ENCODE data around the gene SEMA5B.
A peak's percentile ranks its signal among the peaks of the same experiment; 100 is the strongest.

The SEMA5B gene

GRCh38 chr3:122993124-122993978, 34.2 kb downstream of the SEMA5B start:
- no peak for DNase-seq (ENCODE audit: low read depth)

- no peak for DNase-seq (ENCODE audit: low read depth)
Observed at GRCh38 chr3:122992676-122993075, 34.9 kb downstream of the SEMA5B start.

- no peak for DNase-seq (ENCODE audit: low read depth)
Observed at GRCh38 chr3:122992133-122992532, 35.4 kb downstream of the SEMA5B start.

- DNase-seq (ENCODE audit: low read depth) = no peak
Observed at GRCh38 chr3:122991236-122991985, 36.2 kb downstream of the SEMA5B start.

GRCh38 chr3:122989856-122990575, 37.5 kb downstream of the SEMA5B start:
- DNase-seq (ENCODE audit: low read depth) = no peak

- no peak for DNase-seq (ENCODE audit: low read depth)
Observed at GRCh38 chr3:122988508-122988907, 39.1 kb downstream of the SEMA5B start.

- no peak for DNase-seq (ENCODE audit: low read depth)
Observed at GRCh38 chr3:122987736-122988319, 39.7 kb downstream of the SEMA5B start.

GRCh38 chr3:122987231-122987630, 40.3 kb downstream of the SEMA5B start:
- no peak for DNase-seq (ENCODE audit: low read depth)

GRCh38 chr3:122986693-122987179, 40.8 kb downstream of the SEMA5B start:
- no peak for DNase-seq (ENCODE audit: low read depth)

- DNase-seq (ENCODE audit: low read depth) = no peak
Observed at GRCh38 chr3:122985539-122985938, 42.0 kb downstream of the SEMA5B start.

- DNase-seq (ENCODE audit: low read depth) = no peak
Observed at GRCh38 chr3:122984650-122985049, 42.9 kb downstream of the SEMA5B start.

- no peak for DNase-seq (ENCODE audit: low read depth)
Observed at GRCh38 chr3:122984007-122984406, 43.6 kb downstream of the SEMA5B start.

- no peak for DNase-seq (ENCODE audit: low read depth)
Observed at GRCh38 chr3:122982216-122983185, 45.1 kb downstream of the SEMA5B start.

GRCh38 chr3:122979211-122979610, 48.4 kb downstream of the SEMA5B start:
- DNase-seq (ENCODE audit: low read depth) = no peak

GRCh38 chr3:122978569-122978968, 49.0 kb downstream of the SEMA5B start:
- no peak for DNase-seq (ENCODE audit: low read depth)

- peak; percentile 36 for DNase-seq (ENCODE audit: low read depth)
Observed at GRCh38 chr3:122977746-122978466, 49.7 kb downstream of the SEMA5B start.

- DNase-seq (ENCODE audit: low read depth) = no peak
Observed at GRCh38 chr3:122975924-122976293, 51.7 kb downstream of the SEMA5B start.

GRCh38 chr3:122975163-122975923, 52.2 kb downstream of the SEMA5B start:
- DNase-seq (ENCODE audit: low read depth) = no peak

- DNase-seq (ENCODE audit: low read depth) = no peak
Observed at GRCh38 chr3:122974764-122975162, 52.8 kb downstream of the SEMA5B start.
